Panc1 (cell line): ENCODE measurements around the gene MINAR1. TPM values are rescaled to one million over a fixed set of nuclear protein-coding genes. Genes with fewer than 3 reads are reported as not detected.
"Not testable (repeated sequence)": the region's sequence is repeated elsewhere in the genome, so short reads cannot be mapped to it uniquely, and the experiment has no call there.

Experiments
- ATAC-seq: fragments of 200-7000 bp; cut with Tn5 transposase; 2 replicates; pipeline ENCODE4 v1.9.1; 2020; ENCODE audit warnings: mild to moderate bottlenecking, moderate library complexity
- BruUV-seq: library from RNA; stranded (reverse); fragments of 400-500 nt; replicated peaks from 2 replicates; lab custom pipeline; 2021; lab: Mats Ljungman, UMichigan
- CTCF ChIA-PET: fragments of 300-600 bp; sonication (Branson Sonifier 250); formaldehyde crosslinking; loops from one replicate; lab custom pipeline; 2022; ENCODE audit warnings: antibody characterized with exemption; lab: Charles Lee
- POLR2A ChIA-PET: fragments of 300-600 bp; sonication (Branson Sonifier 250); formaldehyde crosslinking; loops from one replicate; lab custom pipeline; 2022; ENCODE audit warnings: antibody characterized with exemption; lab: Charles Lee
- DNase-seq: peaks from one replicate; pipeline ENCODE4 v3.0.0-alpha.2; 2010; ENCODE audit warnings: low read depth, low spot score
- H3K27ac ChIP-seq: 2 replicates; pipeline ENCODE4 v1.5.1; 2011; ENCODE audit warnings: mild to moderate bottlenecking, low read length, inconsistent platforms
- H3K27me3 ChIP-seq: fragments of 200-500 bp; sonication (Bioruptor generic); 2 replicates; pipeline ENCODE4 v1.6.0; 2014; ENCODE audit warnings: low read length, inconsistent platforms; ENCODE audit not compliant: control insufficient read depth, insufficient read depth
- H3K36me3 ChIP-seq: fragments of 200-500 bp; sonication (Bioruptor generic); 2 replicates; pipeline ENCODE4 v1.5.1; 2014; ENCODE audit warnings: inconsistent platforms, mild to moderate bottlenecking, low read length, moderate library complexity; ENCODE audit not compliant: control insufficient read depth, insufficient read depth
- H3K4me1 ChIP-seq: 2 replicates; pipeline ENCODE4 v1.5.1; 2011; ENCODE audit warnings: inconsistent platforms, mild to moderate bottlenecking, low read length, moderate library complexity; ENCODE audit not compliant: control insufficient read depth, insufficient read depth
- H3K4me3 ChIP-seq, 2 experiments: 2 replicates each; pipeline ENCODE4 v1.5.1; 2011 to 2012; ENCODE audit warnings: low read depth in 2 of 2, low read length in 2 of 2, mild to moderate bottlenecking in 2 of 2, inconsistent platforms in 1 of 2, moderate library complexity in 1 of 2
- H3K9me3 ChIP-seq: fragments of 200-500 bp; sonication (Bioruptor generic); 2 replicates; pipeline ENCODE4 v1.5.1; 2014; ENCODE audit warnings: low read depth, mild to moderate bottlenecking, inconsistent platforms, low read length, moderate library complexity; ENCODE audit not compliant: control insufficient read depth, insufficient read depth
- CTCF ChIP-seq: fragments of 450-650 bp; IDR thresholded peaks from 2 replicates; pipeline ENCODE4 v1.5.1; 2017; ENCODE audit warnings: mild to moderate bottlenecking
- POLR2AphosphoS5 ChIP-seq: IDR thresholded peaks from 2 replicates; pipeline ENCODE4 v1.6.1; 2012; ENCODE audit warnings: mild to moderate bottlenecking, low read depth, low read length, moderate library complexity
- REST ChIP-seq, 2 experiments: IDR thresholded peaks; 2 replicates each; pipeline ENCODE4 v1.6.1; 2011 to 2012; ENCODE audit warnings: low read depth in 2 of 2, control low read depth in 1 of 2, low read length in 1 of 2, mild to moderate bottlenecking in 1 of 2, moderate library complexity in 1 of 2; ENCODE audit not compliant: insufficient read depth in 1 of 2
- SIN3A ChIP-seq: IDR thresholded peaks from 2 replicates; pipeline ENCODE4 v1.6.1; 2012; ENCODE audit warnings: low read depth, mild to moderate bottlenecking, low read length, moderate library complexity, borderline replicate concordance; ENCODE audit not compliant: insufficient read depth
- TCF7L2 ChIP-seq: IDR thresholded peaks from 2 replicates; pipeline ENCODE4 v1.6.1; 2011; ENCODE audit warnings: mild to moderate bottlenecking, low read depth, low read length, inconsistent platforms
- in situ Hi-C: cut with HindIII; loops from 2 replicates; pipeline ENCODE4 v1.10.0; 2016; ENCODE audit warnings: low sequenced_read_pairs, low pct_unique_long_range_greater_than_20kb
- intact Hi-C: fragments of 100-400 bp; cut with micrococcal nuclease; formaldehyde crosslinking; loops from one replicate; pipeline ENCODE4 v1.10.0; 2022; ENCODE audit not compliant: unreplicated experiment
- total RNA-seq: library from RNA; stranded (reverse); gene quantifications from one replicate; pipeline ENCODE4 v1.2.1, GENCODE V29; 2021; ENCODE audit not compliant: unreplicated experiment

The MINAR1 gene
- total RNA-seq, 1 experiment from 2014 or later, result 0.62 TPM

GRCh38 chr15:79416876-79417275 lies 15.3 kb upstream of the MINAR1 start:
- no TSS peak for BruUV-seq
- CTCF ChIA-PET, result no interaction called here
- ATAC-seq (no peak), DNase-seq (no peak)
- H3K4me3 ChIP-seq, result no peak overlapping the region
- no peak for TF ChIP-seq SIN3A
- in situ Hi-C loops, result no loop called here
- POLR2A ChIA-PET, result no interaction called here
- no peaks in the 10 kb centered on the region for H3K36me3 ChIP-seq
- no peaks in the 10 kb centered on the region for H3K9me3 ChIP-seq
- intact Hi-C loops, result no loop called here
- no peaks in the 10 kb centered on the region for H3K4me1 ChIP-seq
- H3K27me3 ChIP-seq, result no peaks in the 10 kb centered on the region
- H3K27ac ChIP-seq, result no peak overlapping the region

GRCh38 chr15:79418693-79419279 lies 13.3 kb upstream of the MINAR1 start:
- Histone ChIP-seq H3K36me3 (no peaks in the 10 kb centered on the region), H3K4me1 (no peaks in the 10 kb centered on the region), H3K4me3 (no peak overlapping the region), H3K9me3 (no peaks in the 10 kb centered on the region), H3K27me3 (no peaks in the 10 kb centered on the region), H3K27ac (no peak overlapping the region)
- DNase-seq (no peak), ATAC-seq (no peak)
- ChIA-PET CTCF (no interaction called here), POLR2A (no interaction called here)
- BruUV-seq, result no TSS peak
- TF ChIP-seq REST (IDR thresholded peaks at IDR 0.05; ENCODE audit: insufficient read depth in 1 of 2, low read depth in 2 of 2, low read length in 1 of 2) (no peak), SIN3A (no peak)
- intact Hi-C loops (no loop called here), in situ Hi-C loops (no loop called here)

GRCh38 chr15:79425591-79426295 lies 6.4 kb upstream of the MINAR1 start:
- TF ChIP-seq TCF7L2 (no peak), POLR2AphosphoS5 (no peak), SIN3A (no peak), CTCF (no peak), REST (IDR thresholded peaks at IDR 0.05; ENCODE audit: insufficient read depth in 1 of 2, low read depth in 2 of 2, low read length in 1 of 2) (no peak)
- in situ Hi-C loops (no loop called here), intact Hi-C loops (no loop called here)
- ChIA-PET POLR2A (no interaction called here), CTCF (no interaction called here)
- BruUV-seq, result no TSS peak
- H3K27me3 ChIP-seq, result peaks cover 25% of the 10 kb centered on the region
- no peaks in the 10 kb centered on the region for H3K9me3 ChIP-seq
- H3K27ac ChIP-seq, result no peak overlapping the region
- H3K4me1 ChIP-seq, result no peaks in the 10 kb centered on the region
- H3K4me3 ChIP-seq, result no peak overlapping the region
- DNase-seq (no peak), ATAC-seq (no peak)
- H3K36me3 ChIP-seq, result no peaks in the 10 kb centered on the region

GRCh38 chr15:79426899-79427298 lies 5.2 kb upstream of the MINAR1 start:
- DNase-seq, H3K9me3 ChIP-seq, H3K27ac ChIP-seq, POLR2A ChIA-PET, in situ Hi-C loops, BruUV-seq, intact Hi-C loops, ATAC-seq, CTCF ChIA-PET, H3K4me3 ChIP-seq, H3K4me1 ChIP-seq, H3K36me3 ChIP-seq: not testable (repeated sequence)
- H3K27me3 ChIP-seq, result peaks cover 30% of the 10 kb centered on the region
